IMR-90 (cell line): ENCODE measurements around the gene PDE6B. TPM values are rescaled to one million over a fixed set of nuclear protein-coding genes. Genes with fewer than 3 reads are reported as not detected.
A peak's percentile ranks its signal among the peaks of the same experiment; 100 is the strongest.

ENCODE experiments used
- ATAC-seq: fragments of 200-7000 bp; cut with Tn5 transposase; 2 replicates; pipeline ENCODE4 v1.9.1; 2020; ENCODE audit warnings: low read depth, mild to moderate bottlenecking, moderate library complexity
- BruUV-seq: library from RNA; stranded (reverse); fragments of 400-500 nt; replicated peaks from 2 replicates; lab custom pipeline; 2021; lab: Mats Ljungman, UMichigan
- CTCF ChIA-PET: fragments of 300-600 bp; formaldehyde crosslinking; extraction: SDS; loops from one replicate; lab custom pipeline; 2021; ENCODE audit warnings: antibody characterized with exemption; lab: Yijun Ruan, JAX
- POLR2A ChIA-PET: fragments of 300-600 bp; sonication (Branson Sonifier 250); formaldehyde crosslinking; loops from one replicate; lab custom pipeline; 2022; ENCODE audit warnings: antibody characterized with exemption; ENCODE audit not compliant: unreplicated experiment; lab: Charles Lee
- DNase-seq: peaks from one replicate; pipeline ENCODE4 v3.0.0; 2013
- H2AFZ ChIP-seq: replicated peaks from 2 replicates; pipeline ENCODE3; 2013; ENCODE audit warnings: low read length, mild to moderate bottlenecking; ENCODE audit not compliant: poor library complexity
- H2AK5ac ChIP-seq: 2 replicates; pipeline ENCODE4 v1.6.1; 2013; ENCODE audit warnings: low read depth, low read length, inconsistent platforms
- H2AK9ac ChIP-seq: replicated peaks from 2 replicates; pipeline ENCODE3; 2013; ENCODE audit warnings: mild to moderate bottlenecking, low read depth, low read length, moderate library complexity; ENCODE audit not compliant: poor library complexity
- H2BK120ac ChIP-seq: 2 replicates; pipeline ENCODE4 v1.6.1; 2013; ENCODE audit warnings: low read depth, low read length, inconsistent platforms
- H2BK15ac ChIP-seq: 3 replicates; pipeline ENCODE4 v1.6.1; 2013; ENCODE audit warnings: low read depth, low read length, inconsistent platforms
- H2BK20ac ChIP-seq: 2 replicates; pipeline ENCODE4 v1.6.1; 2013; ENCODE audit warnings: low read depth, mild to moderate bottlenecking, inconsistent platforms, low read length, moderate library complexity
- H2BK5ac ChIP-seq: 2 replicates; pipeline ENCODE4 v1.6.1; 2013; ENCODE audit warnings: mild to moderate bottlenecking, low read depth, low read length, inconsistent platforms; ENCODE audit not compliant: poor library complexity, severe bottlenecking
- H3K14ac ChIP-seq: replicated peaks from 2 replicates; pipeline ENCODE4 v1.6.1; 2013; ENCODE audit warnings: low read depth, low read length, inconsistent platforms
- H3K18ac ChIP-seq: 2 replicates; pipeline ENCODE4 v1.6.1; 2013; ENCODE audit warnings: low read depth, low read length, control low read depth
- H3K23ac ChIP-seq: 2 replicates; pipeline ENCODE4 v1.6.1; 2013; ENCODE audit warnings: low read depth, low read length, inconsistent platforms
- H3K27ac ChIP-seq: 2 replicates; pipeline ENCODE4 v1.5.1; 2013; ENCODE audit warnings: mild to moderate bottlenecking, control low read depth, low read length; ENCODE audit not compliant: insufficient read depth
- H3K27me3 ChIP-seq: 2 replicates; pipeline ENCODE4 v1.6.1; 2013; ENCODE audit warnings: low read length; ENCODE audit not compliant: control insufficient read depth, insufficient read depth
- H3K36me3 ChIP-seq: 2 replicates; pipeline ENCODE4 v1.6.1; 2013; ENCODE audit warnings: low read length, mixed read lengths; ENCODE audit not compliant: control insufficient read depth, insufficient read depth
- H3K4ac ChIP-seq: 2 replicates; pipeline ENCODE4 v1.6.1; 2013; ENCODE audit warnings: low read depth, low read length, inconsistent platforms
- H3K4me1 ChIP-seq: 2 replicates; pipeline ENCODE4 v1.6.1; 2013; ENCODE audit warnings: low read length, mixed read lengths; ENCODE audit not compliant: control insufficient read depth, insufficient read depth
- H3K4me2 ChIP-seq: 2 replicates; pipeline ENCODE4 v1.6.1; 2013; ENCODE audit warnings: low read depth, mild to moderate bottlenecking, control low read depth, low read length, moderate library complexity
- H3K4me3 ChIP-seq: 2 replicates; pipeline ENCODE4 v1.5.1; 2013; ENCODE audit warnings: low read depth, mild to moderate bottlenecking, control low read depth, low read length, moderate library complexity; ENCODE audit not compliant: insufficient read depth
- H3K56ac ChIP-seq: 2 replicates; pipeline ENCODE4 v1.6.1; 2013; ENCODE audit warnings: low read length, inconsistent platforms; ENCODE audit not compliant: insufficient read depth; ENCODE audit errors: extremely low read depth
- H3K79me1 ChIP-seq, 2 experiments: 2 replicates each; pipeline ENCODE4 v1.6.1; 2013; ENCODE audit warnings: low read length in 2 of 2, inconsistent platforms in 1 of 2, low read depth in 1 of 2
- H3K9ac ChIP-seq: 2 replicates; pipeline ENCODE4 v1.6.1; 2013; ENCODE audit warnings: low read depth, low read length, control low read depth
- H3K9me1 ChIP-seq: 2 replicates; pipeline ENCODE4 v1.6.1; 2013; ENCODE audit warnings: low read length, inconsistent platforms; ENCODE audit not compliant: insufficient read depth
- H3K9me3 ChIP-seq: 2 replicates; pipeline ENCODE4 v1.6.1; 2013; ENCODE audit warnings: low read length; ENCODE audit not compliant: control insufficient read depth, insufficient read depth
- H4K20me1 ChIP-seq: 2 replicates; pipeline ENCODE4 v1.6.1; 2013; ENCODE audit warnings: low read length, inconsistent platforms; ENCODE audit not compliant: insufficient read depth
- H4K5ac ChIP-seq: 2 replicates; pipeline ENCODE4 v1.6.1; 2013; ENCODE audit warnings: mild to moderate bottlenecking, low read depth, low read length, control low read depth
- H4K8ac ChIP-seq, 2 experiments: 2 replicates each; pipeline ENCODE4 v1.6.1; 2013; ENCODE audit warnings: low read depth in 2 of 2, low read length in 2 of 2, control low read depth in 1 of 2, inconsistent platforms in 1 of 2
- H4K91ac ChIP-seq: 2 replicates; pipeline ENCODE4 v1.6.1; 2013; ENCODE audit warnings: low read depth, low read length, inconsistent platforms; ENCODE audit not compliant: insufficient read depth
- BHLHE40 ChIP-seq: fragments of 150-350 bp; IDR thresholded peaks from 2 replicates; pipeline ENCODE4 v1.6.1; 2016; ENCODE audit warnings: mild to moderate bottlenecking, low read depth, low read length
- CEBPB ChIP-seq: IDR thresholded peaks from 2 replicates; pipeline ENCODE4 v1.6.1; 2012; ENCODE audit warnings: low read depth, low read length, improper control_type of control experiment
- CHD1 ChIP-seq: IDR thresholded peaks from 2 replicates; pipeline ENCODE4 v1.6.1; 2012; ENCODE audit warnings: low read depth, low read length, improper control_type of control experiment
- FOS ChIP-seq: fragments of 150-350 bp; IDR thresholded peaks from 2 replicates; pipeline ENCODE4 v1.6.1; 2016; ENCODE audit warnings: low read depth, low read length
- MAFK ChIP-seq: IDR thresholded peaks from 2 replicates; pipeline ENCODE4 v1.6.1; 2012; ENCODE audit warnings: low read depth, low read length, improper control_type of control experiment
- MAZ ChIP-seq: IDR thresholded peaks from 2 replicates; pipeline ENCODE4 v1.6.1; 2012; ENCODE audit warnings: low read depth, mild to moderate bottlenecking, low read length, improper control_type of control experiment, moderate library complexity, borderline replicate concordance
- MXI1 ChIP-seq: IDR thresholded peaks from 2 replicates; pipeline ENCODE4 v1.6.1; 2012; ENCODE audit warnings: low read depth, mild to moderate bottlenecking, low read length, moderate library complexity, borderline replicate concordance
- NFE2L2 ChIP-seq: fragments of 150-350 bp; IDR thresholded peaks from 2 replicates; pipeline ENCODE4 v1.6.1; 2016; ENCODE audit warnings: low read depth, mild to moderate bottlenecking, low read length
- POLR2A ChIP-seq: IDR thresholded peaks from 2 replicates; pipeline ENCODE4 v1.6.1; 2012; ENCODE audit warnings: mild to moderate bottlenecking, low read depth, low read length
- RAD21 ChIP-seq: IDR thresholded peaks from 2 replicates; pipeline ENCODE4 v1.6.1; 2012; ENCODE audit warnings: low read length, improper control_type of control experiment
- RCOR1 ChIP-seq: IDR thresholded peaks from 2 replicates; pipeline ENCODE4 v1.6.1; 2012; ENCODE audit warnings: mild to moderate bottlenecking, low read length, improper control_type of control experiment; ENCODE audit not compliant: insufficient replicate concordance
- RFX5 ChIP-seq: IDR thresholded peaks from 2 replicates; pipeline ENCODE4 v1.8.0; 2012; ENCODE audit warnings: low read depth, mild to moderate bottlenecking, low read length, moderate library complexity
- WGBS, 2 experiments: methylation state at CpG; one replicate each; pipeline versions ENCODE4 v1.1.5 to v1.1.7; 2013; ENCODE audit warnings: missing lambda C conversion rate in 2 of 2; ENCODE audit not compliant: insufficient read length in 1 of 2; ENCODE audit errors: extremely low coverage in 2 of 2; 5-methylcytosine and 5-hydroxymethylcytosine counted together
- dilution Hi-C: fragments of 300-500 bp; cut with HindIII; formaldehyde crosslinking; loops from one replicate; pipeline ENCODE4 v1.14.3; 2018; ENCODE audit warnings: low sequenced_read_pairs; ENCODE audit not compliant: unreplicated experiment
- in situ Hi-C: fragments of 300-500 bp; cut with MboI; formaldehyde crosslinking; loops from 3 replicates; pipeline ENCODE4 v1.14.3; 2019; ENCODE audit warnings: low sequenced_read_pairs, inconsistent platforms, mixed read lengths
- intact Hi-C: fragments of 100-400 bp; cut with micrococcal nuclease; formaldehyde crosslinking; loops from 2 replicates; pipeline ENCODE4 v1.10.0; 2022
- polyA plus RNA-seq, 3 experiments: library from polyadenylated mRNA; depleted of rRNA; stranded (reverse); fragments of >200 nt; gene quantifications; 2 replicates each; pipeline ENCODE4 v1.2.3, GENCODE V29; 2012; ENCODE audit warnings: low replicate concordance in 1 of 3
- total RNA-seq: library from RNA; depleted of rRNA; stranded (reverse); fragments of >200 nt; gene quantifications from 2 replicates; pipeline ENCODE4 v1.2.3, GENCODE V29; 2012
- TF ChIP-seq, protein P1 (sequence below): conservative IDR thresholded peaks from 2 replicates; pipeline ENCODE4 v1.5.1; 2012; ENCODE audit warnings: mild to moderate bottlenecking, low read depth, low read length, improper control_type of control experiment
- TF ChIP-seq, protein P2 (sequence below): fragments of 150-350 bp; IDR thresholded peaks from 2 replicates; pipeline ENCODE4 v1.6.1; 2017; ENCODE audit warnings: mild to moderate bottlenecking, antibody characterized with exemption, low read length, low read depth
- TF ChIP-seq, protein P3 (sequence below): fragments of 150-350 bp; IDR thresholded peaks from 2 replicates; pipeline ENCODE4 v1.6.1; 2016; ENCODE audit warnings: low read depth, mild to moderate bottlenecking, low read length, moderate library complexity, borderline replicate concordance

The PDE6B gene
- total and polyA plus RNA-seq, 2 of the 4 experiments (the other 2 are of a cell fraction): under 0.01 TPM; not detected in 1

DNA sequence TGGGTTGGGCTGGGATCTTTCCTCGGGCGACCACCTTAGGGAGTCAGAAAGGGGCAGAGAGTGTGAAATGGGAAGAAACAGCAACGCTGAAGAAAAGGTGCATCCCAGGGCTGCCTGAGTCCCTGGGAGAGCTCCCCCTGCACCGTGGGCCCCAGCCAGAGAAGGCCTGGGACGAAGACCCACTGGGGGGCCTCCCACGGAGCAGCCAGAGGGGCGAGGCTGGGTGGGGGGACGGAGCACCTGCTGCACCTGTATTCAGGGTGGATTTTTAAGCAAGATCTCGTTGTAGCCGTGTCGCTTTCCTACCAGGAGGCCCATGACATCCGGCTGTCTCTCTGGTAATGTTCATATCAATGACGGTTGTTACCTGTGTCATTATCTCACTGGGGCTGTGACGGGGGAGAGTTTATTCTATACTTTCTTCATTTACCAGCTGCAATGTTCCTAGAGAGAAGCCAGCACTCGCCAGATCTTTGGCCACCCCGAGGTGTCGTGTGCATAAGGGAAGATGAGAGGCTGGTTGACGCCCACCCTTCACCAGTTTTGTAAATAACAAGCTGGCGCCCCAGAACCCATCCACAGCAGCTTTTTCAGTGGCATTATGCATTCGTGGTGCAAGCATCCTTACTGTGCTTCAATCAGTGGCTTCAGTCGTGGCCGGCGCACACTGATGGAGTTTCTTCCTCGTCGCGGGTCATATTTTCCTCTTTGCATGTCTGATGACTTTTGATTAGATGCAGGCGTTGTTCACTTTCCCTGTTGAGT lies 74.6 kb downstream of the PDE6B start:
- H3K4me3 ChIP-seq: no peak overlapping the region
- no peak overlapping the region for H2AK5ac ChIP-seq
- peak overlapping the region; percentile 52; the same call in 1 of the 2 replicates for H3K14ac ChIP-seq
- H2BK5ac ChIP-seq: no peak overlapping the region
- peaks cover 2% of the 10 kb centered on the region in 2 experiments; a peak in 1 of 4 replicates for H3K79me1 ChIP-seq
- CTCF ChIA-PET: no interaction called here
- H3K27ac ChIP-seq: no peak overlapping the region
- no peak overlapping the region for H3K23ac ChIP-seq
- peaks cover 3% of the 10 kb centered on the region for H3K9me1 ChIP-seq
- no peaks in the 10 kb centered on the region for H3K36me3 ChIP-seq
- peak overlapping the region; percentile 37; the same call in 1 of the 2 replicates for H3K4ac ChIP-seq
- no peaks in the 10 kb centered on the region for H3K9me3 ChIP-seq
- ATAC-seq (no peak), DNase-seq (no peak)
- H2BK20ac ChIP-seq: no peak overlapping the region; the same call in 1 of the 2 replicates
- H3K9ac ChIP-seq: no peak overlapping the region
- H3K18ac ChIP-seq: no peak overlapping the region
- peaks cover 4% of the 10 kb centered on the region; the same call in 1 of the 2 replicates for H3K4me1 ChIP-seq
- H3K27me3 ChIP-seq: peaks cover 10% of the 10 kb centered on the region
- in situ Hi-C loops (no loop called here), intact Hi-C loops (no loop called here), dilution Hi-C loops (no loop called here)
- H3K4me2 ChIP-seq: no peak overlapping the region
- POLR2A ChIA-PET: interaction anchor here (1.0 kb wide), 1 partner anchor 12 kb away, joined by 11 read pairs; no protein-coding TSS in a partner anchor
- peak overlapping the region; percentile 82 for H2AFZ ChIP-seq
- H2AK9ac ChIP-seq: no peak overlapping the region
- H4K20me1 ChIP-seq: no peaks in the 10 kb centered on the region
- no peak overlapping the region for H4K5ac ChIP-seq
- 81% methylated on average over 5 of the region's 27 CpGs; no CpG with 5 or more reads in 1 of the 2 experiments for WGBS, 2 experiments
- H4K8ac ChIP-seq: no peak overlapping the region; a peak in 1 of 4 replicates
- no peak overlapping the region for H3K56ac ChIP-seq
- no peak overlapping the region for H2BK15ac ChIP-seq
- TF ChIP-seq FOS (no peak), BHLHE40 (no peak), CHD1 (no peak), NFE2L2 (no peak), POLR2A (no peak), RCOR1 (no peak), RFX5 (no peak), MAZ (no peak), RAD21 (no peak), CEBPB (no peak), MXI1 (no peak), MAFK (no peak)
- TF ChIP-seq, protein P1, sequence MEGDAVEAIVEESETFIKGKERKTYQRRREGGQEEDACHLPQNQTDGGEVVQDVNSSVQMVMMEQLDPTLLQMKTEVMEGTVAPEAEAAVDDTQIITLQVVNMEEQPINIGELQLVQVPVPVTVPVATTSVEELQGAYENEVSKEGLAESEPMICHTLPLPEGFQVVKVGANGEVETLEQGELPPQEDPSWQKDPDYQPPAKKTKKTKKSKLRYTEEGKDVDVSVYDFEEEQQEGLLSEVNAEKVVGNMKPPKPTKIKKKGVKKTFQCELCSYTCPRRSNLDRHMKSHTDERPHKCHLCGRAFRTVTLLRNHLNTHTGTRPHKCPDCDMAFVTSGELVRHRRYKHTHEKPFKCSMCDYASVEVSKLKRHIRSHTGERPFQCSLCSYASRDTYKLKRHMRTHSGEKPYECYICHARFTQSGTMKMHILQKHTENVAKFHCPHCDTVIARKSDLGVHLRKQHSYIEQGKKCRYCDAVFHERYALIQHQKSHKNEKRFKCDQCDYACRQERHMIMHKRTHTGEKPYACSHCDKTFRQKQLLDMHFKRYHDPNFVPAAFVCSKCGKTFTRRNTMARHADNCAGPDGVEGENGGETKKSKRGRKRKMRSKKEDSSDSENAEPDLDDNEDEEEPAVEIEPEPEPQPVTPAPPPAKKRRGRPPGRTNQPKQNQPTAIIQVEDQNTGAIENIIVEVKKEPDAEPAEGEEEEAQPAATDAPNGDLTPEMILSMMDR: no peak
- TF ChIP-seq, protein P2, sequence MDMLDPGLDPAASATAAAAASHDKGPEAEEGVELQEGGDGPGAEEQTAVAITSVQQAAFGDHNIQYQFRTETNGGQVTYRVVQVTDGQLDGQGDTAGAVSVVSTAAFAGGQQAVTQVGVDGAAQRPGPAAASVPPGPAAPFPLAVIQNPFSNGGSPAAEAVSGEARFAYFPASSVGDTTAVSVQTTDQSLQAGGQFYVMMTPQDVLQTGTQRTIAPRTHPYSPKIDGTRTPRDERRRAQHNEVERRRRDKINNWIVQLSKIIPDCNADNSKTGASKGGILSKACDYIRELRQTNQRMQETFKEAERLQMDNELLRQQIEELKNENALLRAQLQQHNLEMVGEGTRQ: no peak
- TF ChIP-seq, protein P3, sequence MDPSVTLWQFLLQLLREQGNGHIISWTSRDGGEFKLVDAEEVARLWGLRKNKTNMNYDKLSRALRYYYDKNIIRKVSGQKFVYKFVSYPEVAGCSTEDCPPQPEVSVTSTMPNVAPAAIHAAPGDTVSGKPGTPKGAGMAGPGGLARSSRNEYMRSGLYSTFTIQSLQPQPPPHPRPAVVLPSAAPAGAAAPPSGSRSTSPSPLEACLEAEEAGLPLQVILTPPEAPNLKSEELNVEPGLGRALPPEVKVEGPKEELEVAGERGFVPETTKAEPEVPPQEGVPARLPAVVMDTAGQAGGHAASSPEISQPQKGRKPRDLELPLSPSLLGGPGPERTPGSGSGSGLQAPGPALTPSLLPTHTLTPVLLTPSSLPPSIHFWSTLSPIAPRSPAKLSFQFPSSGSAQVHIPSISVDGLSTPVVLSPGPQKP: no peak
- H2BK120ac ChIP-seq: no peak overlapping the region
- BruUV-seq: no TSS peak
- no peak overlapping the region for H4K91ac ChIP-seq
